WTC11 (cell line): ENCODE results near the gene GBA2.

Experiments
- CBFB ChIP-seq: sonication (generic); formaldehyde crosslinking; IDR thresholded peaks from 2 replicates; pipeline ENCODE4 v1.8.1; 2022; ENCODE audit warnings: mild to moderate bottlenecking, low read depth, missing genetic modification reagents
- CREB1 ChIP-seq: sonication (generic); formaldehyde crosslinking; IDR thresholded peaks from 2 replicates; pipeline ENCODE4 v1.8.0; 2023; ENCODE audit warnings: mild to moderate bottlenecking, missing genetic modification reagents
- CTCF ChIP-seq: fragments of 200-600 bp; IDR thresholded peaks from 2 replicates; pipeline ENCODE4 v1.8.0; 2022; ENCODE audit warnings: antibody characterized with exemption
- ELF4 ChIP-seq: sonication (generic); formaldehyde crosslinking; IDR thresholded peaks from 2 replicates; pipeline ENCODE4 v1.8.1; 2022; ENCODE audit warnings: low read depth, mild to moderate bottlenecking, moderate library complexity, missing genetic modification reagents
- GABPB1 ChIP-seq: sonication (generic); formaldehyde crosslinking; IDR thresholded peaks from 2 replicates; pipeline ENCODE4 v1.8.1; 2023; ENCODE audit warnings: mild to moderate bottlenecking, missing genetic modification reagents
- IRF2 ChIP-seq: sonication (generic); formaldehyde crosslinking; IDR thresholded peaks from 2 replicates; pipeline ENCODE4 v1.8.0; 2022; ENCODE audit warnings: low read depth, missing genetic modification reagents, borderline replicate concordance
- JUN ChIP-seq: sonication (generic); formaldehyde crosslinking; IDR thresholded peaks from 2 replicates; pipeline ENCODE4 v1.8.0; 2023; ENCODE audit warnings: mild to moderate bottlenecking, missing genetic modification reagents
- TEAD1 ChIP-seq: sonication (generic); formaldehyde crosslinking; IDR thresholded peaks from 2 replicates; pipeline ENCODE4 v1.8.0; 2022; ENCODE audit warnings: mild to moderate bottlenecking, missing genetic modification reagents
- USF2 ChIP-seq: sonication (generic); formaldehyde crosslinking; IDR thresholded peaks from 2 replicates; pipeline ENCODE4 v1.8.1; 2023; ENCODE audit warnings: mild to moderate bottlenecking, missing genetic modification reagents, moderate library complexity
- ZNF416 ChIP-seq: fragments of 250-450 bp; sonication (Bioruptor Pico); IDR thresholded peaks from 2 replicates; pipeline ENCODE4 v1.9.0; 2021; ENCODE audit warnings: mild to moderate bottlenecking, inconsistent platforms

- TF ChIP-seq JUN (no peak), TEAD1 (CRISPR knock-in tag) (no peak), CTCF (no peak), USF2 (CRISPR knock-in tag) (no peak), IRF2 (CRISPR knock-in tag) (no peak), CBFB (CRISPR knock-in tag) (no peak), CREB1 (no peak), ZNF416 (no peak), ELF4 (CRISPR knock-in tag) (no peak), GABPB1 (CRISPR knock-in tag) (no peak)
Measured at GRCh38 chr9:35793461-35793860, 44.4 kb upstream of the GBA2 start.
